GM18520 (cell line): Measurements from ENCODE around the gene SEMA3E.

Experiments used
- ATAC-seq: cut with Tn5 transposase; IDR thresholded peaks from one replicate; pipeline ENCODE4 v1.9.1; 2021; ENCODE audit not compliant: unreplicated experiment

Gene SEMA3E

GRCh38 chr7:83643012-83643411 is 5.9 kb downstream of the SEMA3E start:
- no peak for ATAC-seq

DNA sequence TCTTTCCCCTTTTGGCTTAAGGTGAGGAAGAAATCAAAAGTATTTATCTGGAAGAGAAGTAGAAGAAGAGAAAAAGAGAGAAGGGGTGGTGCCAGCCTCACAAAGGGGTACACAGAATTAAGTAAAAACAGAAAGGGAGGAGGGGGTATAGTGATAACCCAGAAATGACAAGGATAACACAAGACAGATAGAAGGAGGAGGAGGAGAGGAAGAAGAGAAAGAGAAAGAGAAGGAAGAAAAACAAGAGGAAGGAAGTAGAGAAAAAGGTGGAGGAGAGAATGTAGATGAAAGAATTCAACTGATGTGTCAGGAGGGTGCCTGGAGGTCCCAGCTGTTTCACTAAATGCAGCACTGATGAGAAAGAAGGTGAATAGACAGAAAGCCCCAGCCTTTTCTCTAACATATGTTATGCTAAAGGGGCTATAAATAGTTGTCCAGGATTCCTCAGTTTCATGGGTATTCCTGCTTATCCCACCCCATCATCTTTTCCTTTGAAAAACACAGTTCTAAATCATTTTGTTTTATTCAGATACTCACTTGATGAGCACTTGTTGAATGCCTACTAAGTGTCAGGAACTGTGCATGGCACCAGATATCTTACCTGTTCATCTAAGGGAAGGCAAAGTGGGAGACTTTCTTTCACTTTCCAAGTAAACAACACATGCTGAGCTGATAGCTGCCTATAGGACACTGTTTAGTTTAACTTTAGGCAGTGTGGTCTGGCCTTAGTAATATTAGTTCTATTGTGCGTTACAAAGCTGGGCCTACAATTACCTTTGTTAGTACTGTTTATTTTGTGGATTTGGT is 8.0 kb downstream of the SEMA3E start:
- no peak for ATAC-seq

- ATAC-seq, result no peak
These were observed 8.7 kb downstream of the SEMA3E start for GRCh38 chr7:83640240-83640639.

GRCh38 chr7:83633516-83633915 is 15.4 kb downstream of the SEMA3E start:
- no peak for ATAC-seq

DNA sequence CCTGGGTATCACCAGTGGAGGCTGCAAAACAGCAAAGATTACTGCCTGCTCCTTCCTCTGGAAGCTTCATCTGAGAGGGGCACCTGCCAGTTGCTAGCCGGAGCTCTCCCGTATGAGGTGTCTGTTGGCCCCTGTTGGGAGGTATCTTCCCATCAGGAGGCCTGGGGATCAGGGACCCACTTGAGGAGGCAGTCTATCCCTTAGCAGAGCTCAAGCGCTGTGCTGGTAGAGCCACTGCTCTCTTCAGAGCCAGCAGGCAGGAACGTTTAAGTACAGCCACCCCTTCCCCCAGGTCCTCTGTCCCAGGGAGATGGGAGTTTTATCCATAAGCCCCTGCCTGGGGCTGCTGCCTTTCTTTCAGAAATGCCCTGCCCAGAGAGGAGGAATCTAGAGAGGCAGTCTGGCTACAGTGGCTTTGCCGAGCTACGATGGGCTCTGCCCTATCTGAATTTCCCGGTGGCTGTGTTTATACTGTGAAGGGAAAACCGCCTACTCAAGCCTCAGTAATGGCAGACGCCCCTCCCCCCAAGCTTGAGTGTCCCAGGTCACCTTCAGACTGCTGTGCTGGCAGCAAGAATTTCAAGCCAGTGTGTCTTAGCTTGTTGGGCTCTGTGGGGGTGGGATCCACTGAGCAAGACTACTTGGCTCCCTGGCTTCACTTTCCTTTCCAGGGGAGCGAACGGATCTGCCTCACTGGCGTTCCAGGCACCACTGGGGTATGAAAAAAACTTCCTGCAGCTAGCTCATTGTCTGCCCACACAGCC is 19.6 kb downstream of the SEMA3E start:
- ATAC-seq, result no peak

DNA sequence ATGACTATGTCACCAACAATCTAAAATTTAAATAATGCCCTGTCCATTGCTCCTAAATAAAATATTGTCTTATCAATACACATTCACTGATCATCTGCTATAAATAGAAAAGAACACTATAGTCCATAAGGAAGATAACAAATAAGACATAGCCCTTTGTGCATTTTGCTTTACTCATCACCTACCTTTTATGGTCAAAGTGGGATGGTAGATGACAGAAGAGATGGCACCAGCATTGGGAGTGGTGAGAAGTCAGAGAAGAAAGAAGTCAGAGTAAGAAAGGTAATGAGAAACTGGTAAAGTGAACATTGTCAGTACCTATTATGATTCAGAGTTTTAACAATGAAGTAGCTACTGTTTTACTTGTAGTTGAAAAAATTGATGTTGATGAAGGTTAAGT is 31.1 kb downstream of the SEMA3E start:
- no peak for ATAC-seq

- no peak for ATAC-seq
These were observed 34.8 kb downstream of the SEMA3E start for GRCh38 chr7:83614112-83614511.

GRCh38 chr7:83613232-83613631 is 35.7 kb downstream of the SEMA3E start:
- ATAC-seq, result no peak

- no peak for ATAC-seq
These were observed 37.2 kb downstream of the SEMA3E start for GRCh38 chr7:83611776-83612175.

DNA sequence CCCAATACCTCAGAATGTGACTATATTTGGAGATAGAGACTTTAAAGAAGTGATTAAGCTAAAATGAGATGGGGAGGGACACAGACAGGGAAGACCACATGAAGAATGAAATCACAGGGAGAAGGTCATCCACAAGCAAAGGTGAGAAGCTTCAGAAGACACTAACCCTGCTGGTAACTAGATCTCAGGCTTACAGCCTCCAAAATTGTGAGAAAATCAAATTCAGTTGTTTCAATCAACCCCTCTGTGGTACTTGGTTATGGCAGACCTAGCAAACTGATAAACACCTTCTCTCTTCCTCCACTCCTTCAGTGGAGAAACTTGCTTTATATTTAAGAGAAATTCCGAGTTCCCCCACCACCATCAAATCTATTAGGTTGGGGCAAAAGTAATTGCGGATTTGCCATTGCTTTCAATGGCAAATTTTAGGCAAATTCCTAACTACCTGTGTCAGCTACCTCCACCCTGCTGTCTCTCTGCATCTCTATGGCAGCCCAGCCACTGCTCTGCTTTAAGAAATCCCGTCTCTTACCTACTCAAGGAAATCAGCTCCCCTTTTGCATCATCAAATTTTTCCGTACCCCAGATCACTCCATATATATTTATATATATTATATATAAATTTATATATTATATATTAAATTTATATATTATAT is 38.2 kb downstream of the SEMA3E start:
- ATAC-seq, result no peak

DNA sequence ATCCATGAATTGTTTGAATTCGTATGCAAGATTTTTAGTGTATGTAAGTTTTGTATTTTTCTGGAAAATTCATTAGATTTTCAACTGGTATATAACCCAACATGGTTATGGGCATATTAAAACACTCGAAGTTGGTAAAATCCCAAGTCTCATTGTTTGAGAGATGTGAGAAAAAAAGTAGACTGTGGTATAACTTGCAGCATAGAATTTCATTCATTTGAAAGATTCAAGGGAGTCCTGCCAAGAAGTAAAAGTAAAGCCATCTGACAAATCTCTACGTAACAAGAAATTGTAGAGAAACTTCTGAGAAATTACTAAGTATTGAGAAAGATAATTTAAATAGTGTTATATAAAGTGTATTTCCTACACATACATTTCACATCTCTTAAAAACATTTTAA is 40.2 kb downstream of the SEMA3E start:
- no peak for ATAC-seq

GRCh38 chr7:83603649-83604048 is 45.3 kb downstream of the SEMA3E start:
- ATAC-seq, result no peak

DNA sequence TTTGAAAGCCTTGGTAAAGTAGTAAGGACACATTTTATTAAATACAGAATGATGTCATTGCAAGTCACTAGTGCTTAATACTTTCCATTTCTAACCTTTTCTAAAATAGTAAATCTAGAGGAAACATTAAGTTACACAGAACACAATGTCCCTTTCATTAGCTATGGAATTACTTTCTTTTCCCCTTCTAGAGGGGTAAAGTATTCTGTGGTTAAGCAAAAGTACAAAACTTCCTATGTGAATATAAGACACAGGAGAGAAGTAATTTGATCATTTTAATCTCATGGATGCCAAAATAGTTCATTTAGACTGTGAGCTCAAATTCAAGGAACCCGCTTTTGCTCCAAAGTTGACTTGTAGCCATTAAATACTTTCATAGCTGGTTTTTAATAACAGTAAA is 49.8 kb downstream of the SEMA3E start:
- no peak for ATAC-seq

DNA sequence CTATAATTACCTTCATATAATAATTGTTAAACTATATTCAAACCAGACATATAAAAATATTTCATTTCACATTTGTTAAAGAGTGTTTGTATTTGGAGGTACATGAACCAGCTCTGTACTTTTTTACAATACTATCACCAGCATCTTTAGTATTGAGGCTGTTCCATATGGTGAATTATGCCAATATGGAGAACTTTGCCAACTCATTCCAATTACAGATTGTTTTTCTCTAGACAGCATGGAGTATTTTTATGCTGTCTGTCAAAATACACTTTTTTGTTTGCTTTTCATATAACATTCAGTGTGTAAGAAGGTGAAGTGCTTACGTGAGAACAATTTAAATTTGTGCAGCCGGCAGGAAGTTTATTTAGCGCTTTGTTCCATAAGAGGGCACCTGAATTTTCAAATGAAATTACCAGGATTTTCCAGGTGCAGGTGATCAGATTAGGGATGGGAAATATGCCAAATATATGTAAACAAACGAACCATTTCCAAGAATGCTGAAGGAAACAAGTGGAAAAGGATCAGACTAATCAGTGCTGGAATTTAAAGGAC is 54.9 kb downstream of the SEMA3E start:
- no peak for ATAC-seq

- ATAC-seq, result no peak
These were observed 60.2 kb downstream of the SEMA3E start for GRCh38 chr7:83588602-83589240.

DNA sequence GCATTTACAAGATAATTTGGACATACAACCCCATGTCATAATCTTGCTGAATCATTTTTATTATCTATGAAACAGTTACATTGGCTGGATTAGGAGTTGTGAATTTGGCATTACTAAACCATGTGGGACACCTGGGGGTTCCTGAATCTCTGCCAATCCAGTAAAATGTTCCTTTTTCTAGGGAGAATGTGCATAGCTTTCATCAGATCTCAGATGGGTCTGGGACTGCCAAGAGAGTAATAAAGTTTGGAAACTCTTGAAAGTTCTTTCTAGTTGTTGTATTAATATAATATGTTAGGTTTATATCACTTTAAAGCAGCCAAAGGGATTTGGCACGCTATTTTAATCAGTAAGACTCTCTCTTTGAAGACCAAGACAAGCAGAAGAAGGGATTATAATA is 62.7 kb downstream of the SEMA3E start:
- no peak for ATAC-seq

GRCh38 chr7:83581667-83582435 is 67.1 kb downstream of the SEMA3E start:
- no peak for ATAC-seq

DNA sequence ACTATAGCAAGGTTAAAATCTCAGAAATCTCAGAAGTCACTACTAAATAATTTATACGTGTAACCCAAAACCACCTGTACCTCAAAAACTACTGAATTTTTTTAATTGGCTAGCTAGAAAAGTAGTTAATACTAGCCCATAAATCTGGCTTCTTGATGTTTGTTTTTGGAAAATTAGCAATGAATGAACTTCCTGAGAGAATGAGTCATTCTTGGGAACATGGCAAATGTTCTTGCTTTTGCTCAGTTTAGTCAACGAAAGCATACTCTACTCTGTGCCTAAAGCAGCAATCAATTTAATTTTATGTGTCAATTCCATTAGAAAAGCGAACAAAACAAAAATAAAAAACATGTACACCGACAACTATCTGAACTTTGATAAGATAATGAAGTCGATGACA is 69.2 kb downstream of the SEMA3E start:
- ATAC-seq, result no peak

GRCh38 chr7:83575436-83575835 is 73.5 kb downstream of the SEMA3E start:
- ATAC-seq, result no peak

GRCh38 chr7:83574616-83575015 is 74.3 kb downstream of the SEMA3E start:
- no peak for ATAC-seq
